ENCODE data around the gene DCUN1D2. TPM values are rescaled to one million over a fixed set of nuclear protein-coding genes. Genes with fewer than 3 reads are reported as not detected.

DCUN1D2 gene
- total RNA-seq, 4 donors from 2014 or later: 45.1 to 63.6 (median 56.0) TPM

DNA sequence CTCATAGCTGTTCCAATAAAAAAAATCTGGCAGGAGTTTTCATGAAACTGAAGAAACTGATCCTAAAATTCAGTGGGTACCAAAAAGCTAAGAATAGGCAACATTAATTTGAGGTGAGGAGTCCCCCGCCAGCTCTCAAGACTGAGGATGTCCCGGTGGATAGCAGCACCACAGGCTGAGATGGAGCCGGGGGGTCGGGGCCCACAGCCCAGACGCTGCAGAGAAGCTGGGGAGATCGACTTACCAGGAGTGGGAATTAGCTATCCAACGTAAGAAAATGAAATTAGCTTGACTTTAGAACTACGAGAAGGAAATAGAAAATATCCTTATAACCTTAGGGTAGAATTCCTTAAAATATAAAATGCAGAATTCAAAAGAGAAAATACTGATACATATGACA, 23.2 kb upstream of the DCUN1D2 start:
- intact Hi-C loops (cut with DNase I; ENCODE audit: low total_unique reads) (no loop called here), in situ Hi-C loops (cut with MboI; ENCODE audit: low sequenced_read_pairs in 4 of 4) (no loop called here)
- no peaks in the 10 kb centered on the region for H3K4me1 ChIP-seq
- no peak overlapping the region for H3K27ac ChIP-seq
- H3K36me3 ChIP-seq: peaks cover 0 to 9% of the 10 kb centered on the region in 2 donors
- TF ChIP-seq POLR2A (IDR thresholded peaks at IDR 0.05): no peak
- TF ChIP-seq CTCF (IDR thresholded peaks at IDR 0.05 in 4 of 5, conservative IDR thresholded peaks at IDR 0.05 in 1 of 5): no peak
- ATAC-seq: no peak
- H3K27me3 ChIP-seq: no peaks in the 10 kb centered on the region
- H3K4me3 ChIP-seq: no peak overlapping the region
- DNase-seq: no peak
- no peaks in the 10 kb centered on the region for H3K9me3 ChIP-seq

DNA sequence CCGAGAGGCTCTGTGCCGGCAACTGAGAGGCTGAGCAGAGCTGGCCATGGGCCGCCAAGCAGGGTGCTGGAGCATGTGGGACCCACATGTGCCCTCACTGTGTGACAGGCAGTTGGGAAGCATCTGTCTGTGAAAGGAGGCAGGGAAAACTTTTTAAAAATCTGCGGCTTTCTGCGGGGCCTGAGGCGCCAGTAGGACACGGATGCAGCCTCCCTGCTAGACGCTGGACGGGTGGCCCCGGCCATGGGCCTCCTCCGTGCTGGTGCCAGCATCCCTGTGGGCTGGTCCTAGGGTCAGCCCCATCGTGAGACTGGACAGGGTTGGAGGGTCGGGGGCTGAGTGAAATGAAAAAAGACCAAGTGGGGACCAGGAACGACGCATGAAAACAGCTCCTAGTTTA, 20.9 kb upstream of the DCUN1D2 start:
- in situ Hi-C loops (cut with MboI; ENCODE audit: low sequenced_read_pairs in 4 of 4) (no loop called here), intact Hi-C loops (cut with DNase I; ENCODE audit: low total_unique reads) (no loop called here)
- ATAC-seq: no peak

DNA sequence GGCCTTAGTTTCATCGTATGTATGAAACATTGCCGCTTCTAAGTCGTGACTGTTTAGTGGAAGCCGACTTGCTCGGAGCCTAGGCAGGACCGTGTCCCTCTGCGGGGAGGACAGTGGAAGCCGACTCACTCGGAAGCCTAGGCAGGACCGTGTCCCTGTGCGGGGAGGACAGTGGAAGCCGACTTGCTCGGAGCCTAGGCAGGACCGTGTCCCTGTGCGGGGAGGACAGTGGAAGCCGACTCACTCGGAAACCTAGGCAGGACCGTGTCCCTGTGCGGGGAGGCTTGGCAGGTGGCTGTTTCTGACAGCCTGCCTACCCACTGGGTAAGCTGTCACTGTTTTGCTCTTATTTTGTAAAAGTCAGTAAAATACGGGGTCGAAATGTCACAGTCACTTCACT, 20.4 kb upstream of the DCUN1D2 start:
- no peaks in the 10 kb centered on the region for H3K27me3 ChIP-seq
- ATAC-seq (no peak), DNase-seq (no peak)
- peaks cover 0 to 9% of the 10 kb centered on the region in 2 donors for H3K36me3 ChIP-seq
- intact Hi-C loops (cut with DNase I; ENCODE audit: low total_unique reads) (no loop called here), in situ Hi-C loops (cut with MboI; ENCODE audit: low sequenced_read_pairs in 4 of 4) (no loop called here)
- TF ChIP-seq CTCF (IDR thresholded peaks at IDR 0.05 in 4 of 5, conservative IDR thresholded peaks at IDR 0.05 in 1 of 5) (no peak), POLR2A (IDR thresholded peaks at IDR 0.05) (no peak)
- H3K4me1 ChIP-seq: no peaks in the 10 kb centered on the region
- H3K4me3 ChIP-seq: no peak overlapping the region
- no peaks in the 10 kb centered on the region for H3K9me3 ChIP-seq
- no peak overlapping the region for H3K27ac ChIP-seq

More for the DNA sequence above, 20.9 kb upstream of the DCUN1D2 start:
- no peaks in the 10 kb centered on the region for H3K9me3 ChIP-seq
- no peak for DNase-seq
- H3K4me1 ChIP-seq: no peaks in the 10 kb centered on the region
- TF ChIP-seq POLR2A (IDR thresholded peaks at IDR 0.05): no peak
- no peak for TF ChIP-seq CTCF (IDR thresholded peaks at IDR 0.05 in 4 of 5, conservative IDR thresholded peaks at IDR 0.05 in 1 of 5)
- H3K27ac ChIP-seq: no peak overlapping the region
- H3K36me3 ChIP-seq: peaks cover 0 to 9% of the 10 kb centered on the region in 2 donors
- no peaks in the 10 kb centered on the region for H3K27me3 ChIP-seq
- H3K4me3 ChIP-seq: no peak overlapping the region

DNA sequence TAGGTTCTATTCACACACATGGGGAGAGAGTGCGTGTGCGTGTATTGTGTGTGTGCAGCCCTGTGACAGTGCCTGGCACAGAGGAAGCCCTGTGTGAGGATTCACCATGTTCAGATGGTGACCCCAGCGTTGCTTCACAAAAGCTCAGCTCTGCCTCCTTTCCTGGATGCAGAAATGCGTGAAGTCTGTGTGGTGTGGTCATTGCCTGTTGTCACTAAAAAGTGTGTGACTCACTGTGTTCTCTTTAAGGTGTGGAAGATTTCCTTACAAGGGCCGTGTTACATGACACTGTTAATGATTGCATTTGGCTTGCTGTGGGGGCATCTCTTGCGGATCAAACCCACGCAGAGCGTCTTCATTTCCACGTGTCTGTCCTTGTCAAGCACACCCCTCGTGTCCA, 19.5 kb upstream of the DCUN1D2 start:
- H3K36me3 ChIP-seq: peaks cover 0 to 9% of the 10 kb centered on the region in 2 donors
- no peaks in the 10 kb centered on the region for H3K4me1 ChIP-seq
- H3K27me3 ChIP-seq: no peaks in the 10 kb centered on the region
- no peak overlapping the region for H3K27ac ChIP-seq
- intact Hi-C loops (cut with DNase I; ENCODE audit: low total_unique reads) (no loop called here), in situ Hi-C loops (cut with MboI; ENCODE audit: low sequenced_read_pairs in 4 of 4) (no loop called here)
- ATAC-seq (no peak), DNase-seq (no peak)
- no peak overlapping the region for H3K4me3 ChIP-seq
- TF ChIP-seq CTCF (IDR thresholded peaks at IDR 0.05 in 4 of 5, conservative IDR thresholded peaks at IDR 0.05 in 1 of 5) (no peak), POLR2A (IDR thresholded peaks at IDR 0.05) (no peak)
- no peaks in the 10 kb centered on the region for H3K9me3 ChIP-seq
